Memory B cell (primary cell): ENCODE data around the gene APEH.
A peak's percentile ranks its signal among the peaks of the same experiment; 100 is the strongest.

Experiments used
- ATAC-seq: fragments of 150-1000 bp; cut with Tn5 transposase; 2 replicates; pipeline ENCODE4 v1.10.0; 2021; ENCODE audit warnings: low read depth, mild to moderate bottlenecking, moderate library complexity
- DNase-seq, 2 donors: peaks; one replicate each; pipeline ENCODE4 v3.0.0; 2022; ENCODE audit warnings: low spot score in 2 of 2
- H3K27ac Mint-ChIP-seq: one replicate; pipeline ENCODE4 v1.8.0; 2022; ENCODE audit warnings: mild to moderate bottlenecking, moderate library complexity, mixed read lengths
- H3K27me3 Mint-ChIP-seq: one replicate; pipeline ENCODE4 v1.8.0; 2022; ENCODE audit warnings: mixed read lengths
- H3K36me3 Mint-ChIP-seq: one replicate; pipeline ENCODE4 v1.8.0; 2022; ENCODE audit warnings: mild to moderate bottlenecking, mixed read lengths
- H3K4me1 Mint-ChIP-seq: one replicate; pipeline ENCODE4 v1.8.0; 2022; ENCODE audit warnings: mixed read lengths
- H3K4me3 Mint-ChIP-seq: one replicate; pipeline ENCODE4 v1.8.0; 2022; ENCODE audit warnings: mild to moderate bottlenecking, moderate library complexity, mixed read lengths
- H3K9me3 Mint-ChIP-seq: one replicate; pipeline ENCODE4 v1.8.0; 2022; ENCODE audit warnings: mixed read lengths

Gene APEH

DNA sequence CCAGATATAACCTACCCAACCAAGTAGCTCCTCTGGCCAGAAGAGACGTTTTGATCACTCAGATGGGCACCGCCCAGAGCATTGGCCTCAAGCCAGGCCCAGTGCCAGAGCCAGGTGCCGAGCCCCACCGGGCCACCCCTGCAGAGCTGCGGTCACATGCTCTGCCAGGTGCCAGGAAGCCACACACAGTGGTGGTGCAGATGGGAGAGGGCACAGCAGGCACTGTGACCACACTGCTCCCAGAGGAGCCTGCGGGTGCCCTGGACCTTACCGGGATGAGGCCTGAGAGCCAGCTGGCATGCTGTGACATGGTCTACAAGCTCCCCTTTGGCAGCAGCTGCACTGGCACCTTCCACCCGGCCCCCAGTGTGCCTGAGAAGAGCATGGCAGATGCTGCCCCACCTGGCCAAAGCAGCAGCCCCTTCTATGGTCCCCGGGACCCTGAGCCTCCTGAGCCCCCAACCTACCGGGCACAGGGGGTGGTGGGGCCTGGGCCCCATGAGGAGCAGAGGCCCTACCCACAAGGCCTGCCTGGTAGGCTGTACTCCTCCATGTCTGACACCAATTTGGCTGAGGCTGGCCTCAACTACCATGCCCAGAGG, 19.1 kb upstream of the APEH start:
- Mint-ChIP-seq H3K9me3 (no peaks in the 10 kb centered on the region), H3K4me3 (no peak overlapping the region), H3K27ac (no peak overlapping the region), H3K4me1 (peaks cover 9% of the 10 kb centered on the region), H3K27me3 (peaks cover 5% of the 10 kb centered on the region), H3K36me3 (no peaks in the 10 kb centered on the region)
- DNase-seq (peak in 1 of 2 donors; percentile 14), ATAC-seq (peak; percentile 87)

DNA sequence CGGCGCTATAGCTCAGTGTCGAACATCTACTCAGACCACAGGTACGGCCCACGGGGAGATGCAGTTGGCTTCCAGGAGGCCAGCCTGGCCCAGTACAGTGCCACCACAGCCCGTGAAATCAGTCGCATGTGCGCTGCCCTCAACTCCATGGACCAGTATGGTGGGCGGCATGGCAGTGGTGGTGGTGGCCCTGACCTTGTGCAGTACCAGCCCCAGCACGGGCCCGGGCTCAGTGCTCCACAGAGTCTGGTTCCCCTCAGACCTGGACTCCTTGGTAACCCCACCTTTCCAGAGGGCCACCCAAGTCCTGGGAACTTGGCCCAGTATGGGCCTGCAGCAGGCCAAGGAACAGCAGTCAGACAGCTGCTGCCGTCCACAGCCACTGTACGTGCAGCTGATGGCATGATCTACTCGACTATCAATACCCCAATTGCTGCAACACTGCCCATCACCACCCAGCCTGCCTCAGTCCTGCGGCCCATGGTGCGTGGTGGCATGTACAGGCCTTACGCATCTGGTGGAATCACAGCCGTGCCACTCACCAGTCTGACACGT, 18.3 kb upstream of the APEH start:
- DNase-seq (no peak), ATAC-seq (no peak)
- H3K4me3 Mint-ChIP-seq, result no peak overlapping the region
- no peak overlapping the region for H3K27ac Mint-ChIP-seq
- H3K4me1 Mint-ChIP-seq, result peaks cover 9% of the 10 kb centered on the region
- H3K9me3 Mint-ChIP-seq, result no peaks in the 10 kb centered on the region
- no peaks in the 10 kb centered on the region for H3K36me3 Mint-ChIP-seq
- peaks cover 5% of the 10 kb centered on the region for H3K27me3 Mint-ChIP-seq

DNA sequence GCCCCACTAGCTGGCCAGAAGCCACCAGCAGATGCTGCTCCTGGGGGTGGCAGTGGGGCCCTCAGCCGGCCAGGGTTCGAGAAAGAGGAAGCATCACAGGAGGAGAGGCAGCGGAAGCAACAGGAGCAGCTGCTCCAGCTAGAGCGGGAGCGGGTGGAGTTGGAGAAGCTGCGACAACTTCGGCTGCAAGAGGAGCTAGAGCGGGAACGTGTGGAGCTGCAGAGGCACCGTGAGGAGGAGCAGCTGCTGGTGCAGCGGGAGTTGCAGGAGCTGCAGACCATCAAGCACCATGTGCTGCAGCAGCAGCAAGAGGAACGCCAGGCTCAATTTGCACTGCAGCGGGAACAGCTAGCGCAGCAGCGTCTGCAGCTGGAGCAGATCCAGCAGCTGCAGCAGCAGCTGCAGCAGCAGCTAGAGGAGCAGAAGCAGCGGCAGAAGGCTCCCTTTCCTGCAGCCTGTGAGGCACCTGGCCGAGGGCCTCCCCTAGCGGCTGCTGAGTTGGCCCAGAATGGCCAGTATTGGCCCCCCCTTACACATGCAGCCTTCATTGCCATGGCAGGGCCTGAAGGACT, 17.5 kb upstream of the APEH start:
- no peak for DNase-seq
- Mint-ChIP-seq H3K4me3 (no peak overlapping the region), H3K9me3 (no peaks in the 10 kb centered on the region), H3K27me3 (peaks cover 6% of the 10 kb centered on the region), H3K27ac (no peak overlapping the region), H3K4me1 (peaks cover 9% of the 10 kb centered on the region), H3K36me3 (no peaks in the 10 kb centered on the region)
- no peak for ATAC-seq

DNA sequence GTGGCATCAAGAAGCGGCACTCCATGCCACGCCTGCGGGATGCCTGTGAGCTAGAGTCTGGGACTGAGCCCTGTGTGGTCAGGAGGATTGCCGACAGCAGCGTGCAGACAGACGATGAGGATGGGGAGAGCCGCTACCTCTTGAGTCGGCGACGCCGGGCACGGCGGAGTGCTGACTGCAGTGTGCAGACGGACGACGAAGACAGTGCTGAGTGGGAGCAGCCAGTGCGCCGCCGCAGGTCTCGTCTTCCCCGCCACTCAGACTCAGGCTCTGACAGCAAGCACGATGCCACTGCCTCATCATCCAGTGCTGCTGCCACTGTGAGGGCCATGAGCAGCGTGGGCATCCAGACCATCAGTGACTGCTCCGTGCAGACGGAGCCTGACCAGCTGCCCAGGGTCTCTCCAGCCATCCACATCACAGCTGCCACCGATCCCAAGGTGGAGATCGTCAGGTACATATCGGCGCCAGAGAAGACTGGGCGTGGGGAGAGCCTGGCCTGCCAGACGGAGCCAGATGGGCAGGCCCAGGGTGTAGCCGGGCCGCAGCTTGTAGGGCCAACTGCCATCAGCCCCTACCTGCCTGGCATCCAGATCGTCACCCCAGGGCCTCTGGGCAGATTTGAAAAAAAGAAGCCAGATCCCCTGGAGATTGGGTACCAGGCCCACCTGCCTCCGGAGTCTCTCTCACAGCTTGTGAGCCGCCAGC, 16.8 kb upstream of the APEH start:
- H3K4me3 Mint-ChIP-seq, result no peak overlapping the region
- peaks cover 9% of the 10 kb centered on the region for H3K4me1 Mint-ChIP-seq
- no peaks in the 10 kb centered on the region for H3K9me3 Mint-ChIP-seq
- H3K27ac Mint-ChIP-seq, result no peak overlapping the region
- no peaks in the 10 kb centered on the region for H3K36me3 Mint-ChIP-seq
- no peak for DNase-seq
- no peak for ATAC-seq
- H3K27me3 Mint-ChIP-seq, result peaks cover 6% of the 10 kb centered on the region

GRCh38 chr3:49658711-49659110, 15.4 kb upstream of the APEH start:
- Mint-ChIP-seq H3K9me3 (no peaks in the 10 kb centered on the region), H3K27ac (no peak overlapping the region), H3K4me3 (no peak overlapping the region), H3K4me1 (peaks cover 9% of the 10 kb centered on the region), H3K27me3 (peaks cover 5% of the 10 kb centered on the region), H3K36me3 (no peaks in the 10 kb centered on the region)
- DNase-seq (no peak), ATAC-seq (no peak)

DNA sequence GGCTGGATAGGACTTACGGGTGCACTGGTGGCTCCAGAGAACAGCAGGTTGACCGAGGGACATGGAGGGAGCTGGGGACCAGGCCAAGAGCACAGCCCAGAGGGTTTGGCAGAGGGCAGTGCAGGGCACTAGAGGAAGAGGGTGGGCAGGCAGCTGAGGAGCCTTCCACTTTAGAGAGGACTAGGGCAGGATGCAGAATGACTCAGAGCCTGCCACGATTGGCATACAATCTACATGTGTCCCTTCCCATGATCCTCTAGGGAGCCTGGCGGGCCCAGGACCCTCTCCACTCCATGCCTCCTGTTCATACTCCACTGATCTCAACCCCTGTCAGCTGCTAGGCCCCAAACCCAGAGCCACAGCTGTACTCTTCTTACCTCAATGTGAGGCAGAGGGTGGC, 14.4 kb upstream of the APEH start:
- no peak overlapping the region for H3K27ac Mint-ChIP-seq
- H3K27me3 Mint-ChIP-seq, result peaks cover 9% of the 10 kb centered on the region
- peaks cover 5% of the 10 kb centered on the region for H3K4me1 Mint-ChIP-seq
- no peaks in the 10 kb centered on the region for H3K36me3 Mint-ChIP-seq
- ATAC-seq (no peak), DNase-seq (no peak)
- H3K4me3 Mint-ChIP-seq, result no peak overlapping the region
- H3K9me3 Mint-ChIP-seq, result no peaks in the 10 kb centered on the region

DNA sequence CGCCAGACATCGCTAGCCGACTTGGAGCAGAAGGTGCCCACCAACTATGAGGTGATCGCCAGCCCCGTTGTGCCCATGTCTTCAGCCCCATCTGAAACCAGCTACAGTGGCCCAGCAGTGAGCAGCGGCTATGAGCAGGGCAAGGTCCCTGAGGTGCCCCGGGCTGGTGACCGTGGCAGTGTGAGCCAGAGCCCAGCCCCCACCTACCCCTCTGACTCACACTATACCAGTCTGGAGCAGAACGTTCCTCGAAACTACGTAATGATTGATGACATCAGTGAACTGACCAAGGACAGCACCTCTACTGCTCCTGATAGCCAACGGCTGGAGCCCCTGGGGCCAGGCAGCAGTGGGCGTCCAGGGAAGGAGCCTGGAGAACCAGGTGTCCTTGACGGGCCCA, 12.9 kb upstream of the APEH start:
- ATAC-seq, result no peak
- H3K4me3 Mint-ChIP-seq, result no peak overlapping the region
- H3K4me1 Mint-ChIP-seq, result peaks cover 3% of the 10 kb centered on the region
- peaks cover 11% of the 10 kb centered on the region for H3K27me3 Mint-ChIP-seq
- no peak overlapping the region for H3K27ac Mint-ChIP-seq
- H3K36me3 Mint-ChIP-seq, result no peaks in the 10 kb centered on the region
- no peak for DNase-seq
- no peaks in the 10 kb centered on the region for H3K9me3 Mint-ChIP-seq

DNA sequence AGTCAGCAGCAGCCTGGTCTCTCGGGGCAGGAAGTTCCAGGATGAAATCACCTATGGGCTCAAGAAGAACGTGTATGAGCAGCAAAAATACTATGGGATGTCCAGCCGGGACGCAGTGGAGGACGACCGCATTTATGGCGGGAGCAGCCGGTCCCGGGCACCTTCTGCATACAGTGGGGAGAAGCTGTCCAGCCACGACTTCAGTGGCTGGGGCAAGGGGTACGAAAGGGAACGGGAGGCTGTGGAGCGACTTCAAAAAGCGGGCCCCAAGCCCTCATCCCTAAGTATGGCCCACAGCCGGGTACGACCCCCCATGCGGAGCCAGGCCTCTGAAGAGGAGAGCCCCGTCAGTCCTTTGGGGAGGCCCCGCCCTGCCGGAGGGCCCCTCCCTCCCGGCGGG, 12.1 kb upstream of the APEH start:
- H3K4me1 Mint-ChIP-seq, result no peaks in the 10 kb centered on the region
- ATAC-seq (no peak), DNase-seq (no peak)
- no peaks in the 10 kb centered on the region for H3K9me3 Mint-ChIP-seq
- no peak overlapping the region for H3K27ac Mint-ChIP-seq
- H3K27me3 Mint-ChIP-seq, result peaks cover 14% of the 10 kb centered on the region
- H3K36me3 Mint-ChIP-seq, result no peaks in the 10 kb centered on the region
- no peak overlapping the region for H3K4me3 Mint-ChIP-seq

- Mint-ChIP-seq H3K36me3 (no peaks in the 10 kb centered on the region), H3K4me1 (no peaks in the 10 kb centered on the region), H3K4me3 (no peak overlapping the region), H3K9me3 (no peaks in the 10 kb centered on the region), H3K27me3 (peaks cover 14% of the 10 kb centered on the region), H3K27ac (no peak overlapping the region)
- ATAC-seq (no peak), DNase-seq (no peak)
Observed at GRCh38 chr3:49662720-49663413, 11.3 kb upstream of the APEH start.

DNA sequence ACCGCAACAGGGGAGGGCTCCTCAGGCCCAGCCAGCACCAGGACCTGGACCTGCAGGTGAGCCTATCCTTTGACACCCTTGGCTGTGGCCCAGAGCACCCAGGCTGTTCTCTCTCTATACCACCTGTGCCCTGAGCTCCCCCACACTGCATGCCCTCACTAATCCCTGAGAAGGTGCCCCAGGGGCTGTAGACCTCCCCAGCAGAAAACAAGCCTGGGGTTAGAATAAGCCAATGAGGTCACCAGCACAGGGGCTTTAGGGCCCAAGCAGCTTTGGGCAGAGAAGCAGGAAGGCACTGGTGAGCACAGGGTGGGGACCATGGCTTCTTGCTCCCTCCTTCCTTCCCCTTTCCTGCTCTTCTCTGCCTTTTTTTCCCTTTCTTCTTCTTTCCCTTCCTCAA, 10.3 kb upstream of the APEH start:
- no peak for ATAC-seq
- H3K4me1 Mint-ChIP-seq, result no peaks in the 10 kb centered on the region
- no peak overlapping the region for H3K27ac Mint-ChIP-seq
- no peaks in the 10 kb centered on the region for H3K36me3 Mint-ChIP-seq
- H3K4me3 Mint-ChIP-seq, result no peak overlapping the region
- DNase-seq, result no peak
- no peaks in the 10 kb centered on the region for H3K9me3 Mint-ChIP-seq
- H3K27me3 Mint-ChIP-seq, result peaks cover 14% of the 10 kb centered on the region

DNA sequence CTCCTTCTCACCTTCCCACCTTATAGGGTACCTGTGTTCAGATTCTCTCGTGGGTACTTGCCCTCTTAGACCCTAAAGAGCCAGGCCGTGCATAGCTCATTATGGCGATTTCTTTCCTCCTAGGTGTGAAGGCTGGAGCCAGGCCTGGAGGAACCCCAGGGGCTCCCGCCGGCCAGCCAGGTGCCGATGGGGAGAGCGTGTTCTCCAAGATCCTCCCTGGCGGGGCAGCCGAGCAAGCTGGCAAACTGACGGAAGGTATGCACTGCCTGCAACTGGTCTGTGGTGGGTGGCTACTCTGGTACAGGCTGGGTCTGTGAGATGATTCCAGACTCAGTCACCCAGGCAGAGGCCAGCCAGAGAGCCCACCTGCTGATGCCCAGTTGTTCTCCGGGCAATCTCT, 9.9 kb upstream of the APEH start:
- DNase-seq, result no peak
- H3K9me3 Mint-ChIP-seq, result no peaks in the 10 kb centered on the region
- H3K4me3 Mint-ChIP-seq, result no peak overlapping the region
- ATAC-seq, result no peak
- H3K27ac Mint-ChIP-seq, result no peak overlapping the region
- H3K36me3 Mint-ChIP-seq, result no peaks in the 10 kb centered on the region
- no peaks in the 10 kb centered on the region for H3K4me1 Mint-ChIP-seq
- H3K27me3 Mint-ChIP-seq, result peaks cover 14% of the 10 kb centered on the region

- Mint-ChIP-seq H3K27ac (no peak overlapping the region), H3K4me1 (no peaks in the 10 kb centered on the region), H3K36me3 (no peaks in the 10 kb centered on the region), H3K9me3 (no peaks in the 10 kb centered on the region), H3K27me3 (peaks cover 14% of the 10 kb centered on the region), H3K4me3 (no peak overlapping the region)
- DNase-seq, result no peak
- ATAC-seq, result no peak
Observed at GRCh38 chr3:49665822-49666519, 8.2 kb upstream of the APEH start.

GRCh38 chr3:49666592-49666991, 7.6 kb upstream of the APEH start:
- no peaks in the 10 kb centered on the region for H3K4me1 Mint-ChIP-seq
- DNase-seq, result no peak
- H3K27me3 Mint-ChIP-seq, result peaks cover 11% of the 10 kb centered on the region
- H3K27ac Mint-ChIP-seq, result no peak overlapping the region
- ATAC-seq, result no peak
- H3K9me3 Mint-ChIP-seq, result no peaks in the 10 kb centered on the region
- H3K4me3 Mint-ChIP-seq, result no peak overlapping the region
- H3K36me3 Mint-ChIP-seq, result no peaks in the 10 kb centered on the region
